ENCODE measurements around the gene SLC29A1. TPM values are rescaled to one million over a fixed set of nuclear protein-coding genes. Genes with fewer than 3 reads are reported as not detected.
"Not testable (repeated sequence)": the region's sequence is repeated elsewhere in the genome, so short reads cannot be mapped to it uniquely, and the experiment has no call there.

Gene SLC29A1
- total RNA-seq, 1 donor from 2014 or later, result 59.8 TPM

DNA sequence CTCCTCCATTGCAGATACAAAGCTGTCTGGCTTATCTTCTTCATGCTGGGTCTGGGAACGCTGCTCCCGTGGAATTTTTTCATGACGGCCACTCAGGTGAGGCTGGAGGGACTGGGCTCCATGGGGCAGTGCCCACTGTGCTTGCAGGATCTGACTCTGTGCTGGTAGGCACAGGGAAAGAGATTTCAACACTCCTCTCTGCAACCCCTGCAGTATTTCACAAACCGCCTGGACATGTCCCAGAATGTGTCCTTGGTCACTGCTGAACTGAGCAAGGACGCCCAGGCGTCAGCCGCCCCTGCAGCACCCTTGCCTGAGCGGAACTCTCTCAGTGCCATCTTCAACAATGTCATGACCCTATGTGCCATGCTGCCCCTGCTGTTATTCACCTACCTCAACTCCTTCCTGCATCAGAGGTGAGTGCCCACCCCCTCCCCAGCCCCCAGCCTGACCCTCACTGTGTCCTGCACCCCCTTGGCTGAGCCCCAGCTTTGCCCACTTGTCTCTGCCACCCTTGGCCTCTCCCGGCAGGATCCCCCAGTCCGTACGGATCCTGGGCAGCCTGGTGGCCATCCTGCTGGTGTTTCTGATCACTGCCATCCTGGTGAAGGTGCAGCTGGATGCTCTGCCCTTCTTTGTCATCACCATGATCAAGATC, 6.1 kb downstream of the SLC29A1 start:
- peak; percentile 17 for ATAC-seq
- Histone ChIP-seq H3K27me3 (no peaks in the 10 kb centered on the region), H3K9me3 (no peaks in the 10 kb centered on the region), H3K4me1 (peaks cover 26% of the 10 kb centered on the region), H3K27ac (no peak overlapping the region), H3K4me3 (no peak overlapping the region), H3K36me3 (peaks cover 38% of the 10 kb centered on the region)
- TF ChIP-seq, protein P1, sequence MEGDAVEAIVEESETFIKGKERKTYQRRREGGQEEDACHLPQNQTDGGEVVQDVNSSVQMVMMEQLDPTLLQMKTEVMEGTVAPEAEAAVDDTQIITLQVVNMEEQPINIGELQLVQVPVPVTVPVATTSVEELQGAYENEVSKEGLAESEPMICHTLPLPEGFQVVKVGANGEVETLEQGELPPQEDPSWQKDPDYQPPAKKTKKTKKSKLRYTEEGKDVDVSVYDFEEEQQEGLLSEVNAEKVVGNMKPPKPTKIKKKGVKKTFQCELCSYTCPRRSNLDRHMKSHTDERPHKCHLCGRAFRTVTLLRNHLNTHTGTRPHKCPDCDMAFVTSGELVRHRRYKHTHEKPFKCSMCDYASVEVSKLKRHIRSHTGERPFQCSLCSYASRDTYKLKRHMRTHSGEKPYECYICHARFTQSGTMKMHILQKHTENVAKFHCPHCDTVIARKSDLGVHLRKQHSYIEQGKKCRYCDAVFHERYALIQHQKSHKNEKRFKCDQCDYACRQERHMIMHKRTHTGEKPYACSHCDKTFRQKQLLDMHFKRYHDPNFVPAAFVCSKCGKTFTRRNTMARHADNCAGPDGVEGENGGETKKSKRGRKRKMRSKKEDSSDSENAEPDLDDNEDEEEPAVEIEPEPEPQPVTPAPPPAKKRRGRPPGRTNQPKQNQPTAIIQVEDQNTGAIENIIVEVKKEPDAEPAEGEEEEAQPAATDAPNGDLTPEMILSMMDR (IDR thresholded peaks at IDR 0.05), result no peak
- intact Hi-C loops (cut with DNase I), result no loop called here
- no peak for DNase-seq

DNA sequence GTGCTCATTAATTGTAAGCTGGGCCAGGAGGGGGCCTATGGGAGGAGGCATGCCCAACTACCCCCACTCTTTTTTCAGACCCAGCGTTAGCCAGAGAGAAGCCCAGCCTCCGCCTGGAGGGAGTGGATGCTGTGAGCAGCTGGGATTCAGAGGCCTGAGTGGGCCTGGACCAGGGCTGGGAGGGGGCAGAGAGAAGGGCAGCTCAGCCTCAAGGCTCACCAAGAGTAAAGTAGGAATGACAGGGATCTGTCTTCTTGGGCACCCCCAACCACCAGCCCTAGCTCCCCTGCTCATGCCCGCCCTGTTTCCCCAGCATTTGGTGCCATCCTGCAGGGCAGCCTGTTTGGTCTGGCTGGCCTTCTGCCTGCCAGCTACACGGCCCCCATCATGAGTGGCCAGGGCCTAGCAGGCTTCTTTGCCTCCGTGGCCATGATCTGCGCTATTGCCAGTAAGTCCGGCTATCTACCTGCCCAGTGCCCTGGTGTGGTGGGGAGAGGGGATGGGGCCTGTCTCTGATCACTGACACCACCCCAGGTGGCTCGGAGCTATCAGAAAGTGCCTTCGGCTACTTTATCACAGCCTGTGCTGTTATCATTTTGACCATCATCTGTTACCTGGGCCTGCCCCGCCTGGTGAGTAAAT, 6.8 kb downstream of the SLC29A1 start:
- peaks cover 29% of the 10 kb centered on the region for H3K4me1 ChIP-seq
- TF ChIP-seq, protein P1 (IDR thresholded peaks at IDR 0.05), result no peak
- no peaks in the 10 kb centered on the region for H3K27me3 ChIP-seq
- ATAC-seq, result no peak
- no peaks in the 10 kb centered on the region for H3K9me3 ChIP-seq
- no peak overlapping the region for H3K27ac ChIP-seq
- H3K4me3 ChIP-seq, result no peak overlapping the region
- no peak for DNase-seq
- H3K36me3 ChIP-seq, result peaks cover 38% of the 10 kb centered on the region
- intact Hi-C loops (cut with DNase I), result no loop called here

DNA sequence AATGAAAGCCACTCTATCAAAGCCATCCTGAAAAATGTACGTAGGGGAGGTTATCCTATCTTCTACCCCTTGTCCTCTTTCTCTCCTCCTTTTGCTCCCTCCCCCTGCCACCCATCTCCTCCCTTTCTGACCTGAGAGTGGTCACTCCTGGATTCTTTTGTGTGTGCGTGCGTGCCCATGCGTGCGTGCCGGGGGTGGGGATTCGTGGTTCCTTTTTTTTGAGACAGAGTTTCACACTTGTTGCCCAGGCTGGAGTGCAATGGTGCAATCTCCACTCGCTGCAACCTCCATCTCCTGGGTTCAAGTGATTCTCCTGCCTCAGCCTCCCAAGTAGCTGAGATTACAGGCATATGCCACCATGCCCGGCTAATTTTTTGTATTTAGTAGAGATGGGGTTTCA, 8.0 kb downstream of the SLC29A1 start:
- ATAC-seq; H3K4me3 ChIP-seq; H3K9me3 ChIP-seq; H3K27ac ChIP-seq; DNase-seq; intact Hi-C loops (cut with DNase I); H3K27me3 ChIP-seq: not testable (repeated sequence)
- Histone ChIP-seq H3K4me1 (peaks cover 25% of the 10 kb centered on the region), H3K36me3 (peaks cover 38% of the 10 kb centered on the region)

- TF ChIP-seq, protein P1 (IDR thresholded peaks at IDR 0.05), result no peak
- H3K4me3 ChIP-seq, result no peak overlapping the region
- no peak overlapping the region for H3K27ac ChIP-seq
- no peak for ATAC-seq
- H3K27me3 ChIP-seq, result no peaks in the 10 kb centered on the region
- intact Hi-C loops (cut with DNase I), result no loop called here
- H3K36me3 ChIP-seq, result peaks cover 38% of the 10 kb centered on the region
- no peaks in the 10 kb centered on the region for H3K9me3 ChIP-seq
- DNase-seq, result no peak
- H3K4me1 ChIP-seq, result peaks cover 30% of the 10 kb centered on the region
Measured at GRCh38 chr6:44232676-44233566, 9.5 kb downstream of the SLC29A1 start.

DNA sequence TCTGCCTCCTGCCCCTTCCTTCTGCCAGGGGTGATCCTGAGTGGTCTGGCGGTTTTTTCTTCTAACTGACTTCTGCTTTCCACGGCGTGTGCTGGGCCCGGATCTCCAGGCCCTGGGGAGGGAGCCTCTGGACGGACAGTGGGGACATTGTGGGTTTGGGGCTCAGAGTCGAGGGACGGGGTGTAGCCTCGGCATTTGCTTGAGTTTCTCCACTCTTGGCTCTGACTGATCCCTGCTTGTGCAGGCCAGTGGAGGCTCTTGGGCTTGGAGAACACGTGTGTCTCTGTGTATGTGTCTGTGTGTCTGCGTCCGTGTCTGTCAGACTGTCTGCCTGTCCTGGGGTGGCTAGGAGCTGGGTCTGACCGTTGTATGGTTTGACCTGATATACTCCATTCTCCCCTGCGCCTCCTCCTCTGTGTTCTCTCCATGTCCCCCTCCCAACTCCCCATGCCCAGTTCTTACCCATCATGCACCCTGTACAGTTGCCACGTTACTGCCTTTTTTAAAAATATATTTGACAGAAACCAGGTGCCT, 10.2 kb downstream of the SLC29A1 start:
- Histone ChIP-seq H3K4me3 (no peak overlapping the region), H3K27ac (peak overlapping the region; percentile 65), H3K36me3 (peaks cover 38% of the 10 kb centered on the region), H3K9me3 (no peaks in the 10 kb centered on the region), H3K27me3 (no peaks in the 10 kb centered on the region), H3K4me1 (peaks cover 30% of the 10 kb centered on the region)
- intact Hi-C loops (cut with DNase I), result no loop called here
- DNase-seq, result no peak
- no peak for ATAC-seq
- TF ChIP-seq, protein P1 (IDR thresholded peaks at IDR 0.05), result no peak
